ENCODE results near the gene AMOTL2. TPM values are rescaled to one million over a fixed set of nuclear protein-coding genes. Genes with fewer than 3 reads are reported as not detected.

AMOTL2 gene
- total and polyA plus RNA-seq, 2 experiments from 2014 or later: 17.9 to 102 TPM

DNA sequence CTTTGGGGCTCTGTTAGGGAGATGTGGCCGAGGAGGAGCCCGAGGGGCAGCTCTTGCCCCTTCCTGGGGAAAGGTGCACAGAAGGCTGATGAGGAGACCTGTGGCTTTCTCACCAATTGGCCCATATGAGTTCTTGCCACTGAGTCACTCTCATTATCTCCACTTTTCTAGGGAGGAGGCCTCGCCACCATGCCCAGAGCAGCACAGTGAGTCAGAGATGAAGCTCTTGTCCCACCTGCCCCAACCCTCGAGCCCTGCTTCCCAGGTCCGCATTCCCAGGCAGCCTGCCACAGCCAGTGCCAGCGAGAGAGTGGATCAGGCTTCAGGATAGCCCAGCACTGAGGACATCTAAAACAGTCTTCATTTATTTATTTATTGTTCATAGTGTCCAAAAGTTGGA is 53.5 kb downstream of the AMOTL2 start:
- peaks cover 9% of the 10 kb centered on the region for H3K4me1 Mint-ChIP-seq
- ATAC-seq (peak; percentile 40; the same call in 1 of the 3 replicates), DNase-seq (ENCODE audit: low spot score) (no peak)
- no peaks in the 10 kb centered on the region for H3F3A ChIP-seq (replicated peaks; ENCODE audit: low read depth)
- no peak overlapping the region; the same call in 1 of the 2 replicates for H3K27ac Mint-ChIP-seq
- H3K4me3 Mint-ChIP-seq: no peak overlapping the region
- H3K4me1 ChIP-seq (ENCODE audit: insufficient read depth): peaks cover under 1% of the 10 kb centered on the region
- no peaks in the 10 kb centered on the region for H4K20me1 ChIP-seq (replicated peaks; ENCODE audit: insufficient read depth)
- no peak overlapping the region for H3K4me3 ChIP-seq
- TF ChIP-seq, protein P1, sequence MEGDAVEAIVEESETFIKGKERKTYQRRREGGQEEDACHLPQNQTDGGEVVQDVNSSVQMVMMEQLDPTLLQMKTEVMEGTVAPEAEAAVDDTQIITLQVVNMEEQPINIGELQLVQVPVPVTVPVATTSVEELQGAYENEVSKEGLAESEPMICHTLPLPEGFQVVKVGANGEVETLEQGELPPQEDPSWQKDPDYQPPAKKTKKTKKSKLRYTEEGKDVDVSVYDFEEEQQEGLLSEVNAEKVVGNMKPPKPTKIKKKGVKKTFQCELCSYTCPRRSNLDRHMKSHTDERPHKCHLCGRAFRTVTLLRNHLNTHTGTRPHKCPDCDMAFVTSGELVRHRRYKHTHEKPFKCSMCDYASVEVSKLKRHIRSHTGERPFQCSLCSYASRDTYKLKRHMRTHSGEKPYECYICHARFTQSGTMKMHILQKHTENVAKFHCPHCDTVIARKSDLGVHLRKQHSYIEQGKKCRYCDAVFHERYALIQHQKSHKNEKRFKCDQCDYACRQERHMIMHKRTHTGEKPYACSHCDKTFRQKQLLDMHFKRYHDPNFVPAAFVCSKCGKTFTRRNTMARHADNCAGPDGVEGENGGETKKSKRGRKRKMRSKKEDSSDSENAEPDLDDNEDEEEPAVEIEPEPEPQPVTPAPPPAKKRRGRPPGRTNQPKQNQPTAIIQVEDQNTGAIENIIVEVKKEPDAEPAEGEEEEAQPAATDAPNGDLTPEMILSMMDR (conservative IDR thresholded peaks at IDR 0.05; ENCODE audit: low read depth in 2 of 2): no peak
- TF ChIP-seq STAT1 (IDR thresholded peaks at IDR 0.05; ENCODE audit: unreplicated experiment) (no peak), ETS1 (IDR thresholded peaks at IDR 0.05) (no peak), NANOG (IDR thresholded peaks at IDR 0.05; ENCODE audit: borderline replicate concordance) (no peak), POLR2AphosphoS5 (IDR thresholded peaks at IDR 0.05; ENCODE audit: low read depth) (no peak), REST (IDR thresholded peaks at IDR 0.05; ENCODE audit: unreplicated experiment) (no peak), ZNF331 (CRISPR knock-in tag; IDR thresholded peaks at IDR 0.05; ENCODE audit: low read depth) (no peak), EZH2 (IDR thresholded peaks at IDR 0.05; ENCODE audit: low read depth, unreplicated experiment) (no peak), ZNF114 (CRISPR knock-in tag; IDR thresholded peaks at IDR 0.05) (no peak), EZH2phosphoT487 (IDR thresholded peaks at IDR 0.05; ENCODE audit: unreplicated experiment) (no peak), CREB1 (CRISPR knock-in tag; IDR thresholded peaks at IDR 0.05; ENCODE audit: low read depth) (no peak), JUNB (IDR thresholded peaks at IDR 0.05; ENCODE audit: unreplicated experiment) (no peak)
- TF ChIP-seq, protein P2, sequence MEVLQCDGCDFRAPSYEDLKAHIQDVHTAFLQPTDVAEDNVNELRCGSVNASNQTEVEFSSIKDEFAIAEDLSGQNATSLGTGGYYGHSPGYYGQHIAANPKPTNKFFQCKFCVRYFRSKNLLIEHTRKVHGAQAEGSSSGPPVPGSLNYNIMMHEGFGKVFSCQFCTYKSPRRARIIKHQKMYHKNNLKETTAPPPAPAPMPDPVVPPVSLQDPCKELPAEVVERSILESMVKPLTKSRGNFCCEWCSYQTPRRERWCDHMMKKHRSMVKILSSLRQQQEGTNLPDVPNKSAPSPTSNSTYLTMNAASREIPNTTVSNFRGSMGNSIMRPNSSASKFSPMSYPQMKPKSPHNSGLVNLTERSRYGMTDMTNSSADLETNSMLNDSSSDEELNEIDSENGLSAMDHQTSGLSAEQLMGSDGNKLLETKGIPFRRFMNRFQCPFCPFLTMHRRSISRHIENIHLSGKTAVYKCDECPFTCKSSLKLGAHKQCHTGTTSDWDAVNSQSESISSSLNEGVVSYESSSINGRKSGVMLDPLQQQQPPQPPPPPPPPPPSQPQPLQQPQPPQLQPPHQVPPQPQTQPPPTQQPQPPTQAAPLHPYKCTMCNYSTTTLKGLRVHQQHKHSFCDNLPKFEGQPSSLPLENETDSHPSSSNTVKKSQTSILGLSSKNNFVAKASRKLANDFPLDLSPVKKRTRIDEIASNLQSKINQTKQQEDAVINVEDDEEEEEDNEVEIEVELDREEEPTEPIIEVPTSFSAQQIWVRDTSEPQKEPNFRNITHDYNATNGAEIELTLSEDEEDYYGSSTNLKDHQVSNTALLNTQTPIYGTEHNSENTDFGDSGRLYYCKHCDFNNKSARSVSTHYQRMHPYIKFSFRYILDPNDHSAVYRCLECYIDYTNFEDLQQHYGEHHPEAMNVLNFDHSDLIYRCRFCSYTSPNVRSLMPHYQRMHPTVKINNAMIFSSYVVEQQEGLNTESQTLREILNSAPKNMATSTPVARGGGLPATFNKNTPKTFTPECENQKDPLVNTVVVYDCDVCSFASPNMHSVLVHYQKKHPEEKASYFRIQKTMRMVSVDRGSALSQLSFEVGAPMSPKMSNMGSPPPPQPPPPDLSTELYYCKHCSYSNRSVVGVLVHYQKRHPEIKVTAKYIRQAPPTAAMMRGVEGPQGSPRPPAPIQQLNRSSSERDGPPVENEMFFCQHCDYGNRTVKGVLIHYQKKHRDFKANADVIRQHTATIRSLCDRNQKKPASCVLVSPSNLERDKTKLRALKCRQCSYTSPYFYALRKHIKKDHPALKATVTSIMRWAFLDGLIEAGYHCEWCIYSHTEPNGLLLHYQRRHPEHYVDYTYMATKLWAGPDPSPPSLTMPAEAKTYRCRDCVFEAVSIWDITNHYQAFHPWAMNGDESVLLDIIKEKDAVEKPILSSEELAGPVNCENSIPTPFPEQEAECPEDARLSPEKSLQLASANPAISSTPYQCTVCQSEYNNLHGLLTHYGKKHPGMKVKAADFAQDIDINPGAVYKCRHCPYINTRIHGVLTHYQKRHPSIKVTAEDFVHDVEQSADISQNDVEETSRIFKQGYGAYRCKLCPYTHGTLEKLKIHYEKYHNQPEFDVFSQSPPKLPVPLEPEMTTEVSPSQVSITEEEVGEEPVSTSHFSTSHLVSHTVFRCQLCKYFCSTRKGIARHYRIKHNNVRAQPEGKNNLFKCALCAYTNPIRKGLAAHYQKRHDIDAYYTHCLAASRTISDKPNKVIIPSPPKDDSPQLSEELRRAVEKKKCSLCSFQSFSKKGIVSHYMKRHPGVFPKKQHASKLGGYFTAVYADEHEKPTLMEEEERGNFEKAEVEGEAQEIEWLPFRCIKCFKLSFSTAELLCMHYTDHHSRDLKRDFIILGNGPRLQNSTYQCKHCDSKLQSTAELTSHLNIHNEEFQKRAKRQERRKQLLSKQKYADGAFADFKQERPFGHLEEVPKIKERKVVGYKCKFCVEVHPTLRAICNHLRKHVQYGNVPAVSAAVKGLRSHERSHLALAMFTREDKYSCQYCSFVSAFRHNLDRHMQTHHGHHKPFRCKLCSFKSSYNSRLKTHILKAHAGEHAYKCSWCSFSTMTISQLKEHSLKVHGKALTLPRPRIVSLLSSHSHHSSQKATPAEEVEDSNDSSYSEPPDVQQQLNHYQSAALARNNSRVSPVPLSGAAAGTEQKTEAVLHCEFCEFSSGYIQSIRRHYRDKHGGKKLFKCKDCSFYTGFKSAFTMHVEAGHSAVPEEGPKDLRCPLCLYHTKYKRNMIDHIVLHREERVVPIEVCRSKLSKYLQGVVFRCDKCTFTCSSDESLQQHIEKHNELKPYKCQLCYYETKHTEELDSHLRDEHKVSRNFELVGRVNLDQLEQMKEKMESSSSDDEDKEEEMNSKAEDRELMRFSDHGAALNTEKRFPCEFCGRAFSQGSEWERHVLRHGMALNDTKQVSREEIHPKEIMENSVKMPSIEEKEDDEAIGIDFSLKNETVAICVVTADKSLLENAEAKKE (CRISPR knock-in tag; IDR thresholded peaks at IDR 0.05): no peak
- no peaks in the 10 kb centered on the region for H3K27me3 ChIP-seq (ENCODE audit: insufficient read depth)
- H3K27ac ChIP-seq (ENCODE audit: low read depth): no peak overlapping the region
- H3K9me2 ChIP-seq (ENCODE audit: insufficient read depth): no peaks in the 10 kb centered on the region
- H3K4me2 ChIP-seq: no peak overlapping the region
- H2AFZ ChIP-seq: peak overlapping the region; percentile 59; the same call in 1 of the 2 replicates
- H3K36me3 Mint-ChIP-seq (ENCODE audit: low read depth): no peaks in the 10 kb centered on the region; the same call in 2 of the 3 replicates
- H3K27me3 Mint-ChIP-seq (ENCODE audit: insufficient read depth, low read depth, poor library complexity): peaks cover 2% of the 10 kb centered on the region
- H3K9me3 Mint-ChIP-seq: no peaks in the 10 kb centered on the region; the same call in 2 of the 3 replicates
- no peaks in the 10 kb centered on the region for H3K79me2 ChIP-seq (replicated peaks; ENCODE audit: insufficient read depth)
- H3K36me3 ChIP-seq (ENCODE audit: insufficient read depth): no peaks in the 10 kb centered on the region
